GM21381 (cell line): ENCODE measurements around the gene ST8SIA4.
A peak's percentile ranks its signal among the peaks of the same experiment; 100 is the strongest.

Experiments
- ATAC-seq: cut with Tn5 transposase; IDR thresholded peaks from one replicate; pipeline ENCODE4 v1.9.1; 2021; ENCODE audit warnings: mild to moderate bottlenecking, moderate library complexity; ENCODE audit not compliant: unreplicated experiment

The ST8SIA4 gene

DNA sequence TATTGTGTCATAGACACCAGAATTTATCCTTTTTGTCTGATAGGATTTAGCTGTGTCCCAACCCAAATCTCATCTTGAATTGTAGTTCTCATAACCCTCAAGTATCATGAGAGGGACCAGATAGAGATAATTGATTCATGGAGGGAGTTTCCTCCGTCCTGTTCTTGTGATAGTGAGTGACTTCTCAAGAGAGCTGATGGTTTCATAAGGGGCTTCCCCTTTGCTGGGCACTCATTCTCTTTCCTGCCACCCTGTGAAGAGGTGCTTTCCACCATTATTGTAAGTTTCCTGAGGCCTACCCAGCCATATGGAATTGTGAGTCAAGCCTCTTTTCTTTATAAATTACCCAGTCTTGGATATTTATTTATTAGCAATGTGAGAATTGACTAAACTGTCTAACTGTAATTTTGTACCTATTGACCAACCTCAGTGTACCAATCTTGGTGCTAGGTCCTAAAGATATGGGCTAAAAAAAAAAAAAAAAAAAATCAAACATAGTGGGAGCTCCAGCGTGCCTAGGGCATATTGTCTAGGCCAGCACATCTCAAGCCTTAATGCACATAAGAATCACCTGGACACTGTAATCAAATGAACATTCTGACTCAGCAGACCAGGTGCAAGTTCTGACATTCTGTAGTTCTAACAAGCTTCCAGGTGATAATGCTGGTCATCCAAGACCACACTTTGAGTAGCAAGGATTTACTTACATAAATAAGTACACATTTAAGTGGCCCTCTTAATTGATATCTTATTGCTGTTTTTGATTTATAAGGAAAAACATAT, 30.5 kb downstream of the ST8SIA4 start:
- ATAC-seq = no peak

DNA sequence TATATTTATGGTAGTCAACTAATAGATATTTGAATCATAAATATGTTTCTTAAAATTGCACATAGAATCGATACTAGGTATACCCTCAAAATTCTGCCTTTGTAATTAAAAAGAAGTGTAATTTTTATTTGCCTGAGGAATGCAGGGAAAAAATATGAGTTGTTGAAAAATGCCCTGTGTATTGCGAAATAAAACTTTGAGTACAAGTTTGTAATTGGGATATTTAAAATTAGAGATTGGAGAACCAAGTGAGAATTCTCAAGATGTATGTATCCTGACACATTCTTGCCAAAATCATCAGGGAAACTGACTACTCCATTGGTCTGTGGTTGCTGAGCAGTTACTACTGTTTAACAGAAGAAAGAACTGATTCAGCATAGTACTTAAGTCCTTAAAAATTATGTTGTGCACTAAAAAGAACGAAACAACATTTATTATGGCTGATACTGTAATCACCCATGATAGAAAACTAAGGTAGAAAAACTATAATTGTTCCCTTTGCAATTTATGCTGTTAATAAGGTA, 36.0 kb downstream of the ST8SIA4 start:
- ATAC-seq = no peak

DNA sequence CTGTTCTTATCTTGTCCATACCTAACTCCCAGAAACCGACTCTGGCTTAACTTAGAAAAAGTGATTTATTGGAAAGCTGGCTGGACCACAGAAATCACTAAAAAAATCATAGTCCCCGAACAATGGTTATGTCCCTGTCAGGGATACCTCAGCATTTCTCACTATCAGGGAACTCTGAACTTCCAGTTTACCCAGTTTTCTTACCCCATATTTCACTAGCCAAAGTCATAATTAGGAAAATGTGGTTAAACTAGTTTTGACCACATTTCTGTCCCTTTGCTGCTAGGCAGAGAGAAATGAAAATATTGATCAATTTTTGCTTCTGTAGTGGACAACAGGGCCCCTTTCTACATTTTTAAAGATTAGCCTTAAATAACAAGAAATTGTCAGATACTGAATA, 38.2 kb downstream of the ST8SIA4 start:
- no peak for ATAC-seq

DNA sequence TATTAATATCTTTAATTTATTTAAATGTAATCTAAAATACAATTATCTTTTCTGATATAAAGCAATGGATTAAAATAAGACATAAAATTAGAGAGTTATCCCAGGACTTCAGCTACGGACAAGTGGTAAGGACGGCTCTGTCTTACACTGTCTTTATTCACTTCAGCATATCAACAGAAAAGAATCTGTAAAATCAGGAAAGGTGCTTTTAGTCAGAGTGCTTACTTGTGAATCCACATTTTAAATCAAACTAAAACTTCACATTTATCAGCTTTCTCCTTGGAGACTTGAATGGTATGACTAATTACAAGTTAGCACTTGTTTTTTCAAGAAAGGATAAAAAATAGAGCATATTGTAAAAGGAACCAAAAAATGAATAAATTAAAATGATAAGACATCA, 39.3 kb downstream of the ST8SIA4 start:
- no peak for ATAC-seq

DNA sequence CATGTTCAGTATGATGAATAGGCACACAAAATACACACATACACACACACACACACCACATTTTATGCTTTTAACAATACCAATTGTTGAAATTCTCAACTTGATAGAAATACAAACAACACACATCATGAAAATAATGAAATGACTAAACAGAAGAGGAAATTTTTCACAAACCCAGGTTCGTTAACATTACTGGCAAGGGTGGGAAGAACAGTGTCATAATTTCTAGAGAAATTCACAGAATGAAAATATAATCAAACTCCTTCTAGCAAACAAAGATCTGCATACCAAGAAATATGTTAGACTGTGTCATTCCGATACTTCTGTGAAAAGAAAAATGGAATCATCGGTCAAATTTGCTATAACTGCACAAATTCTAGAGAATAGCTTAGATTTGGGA, 41.9 kb downstream of the ST8SIA4 start:
- ATAC-seq = no peak

DNA sequence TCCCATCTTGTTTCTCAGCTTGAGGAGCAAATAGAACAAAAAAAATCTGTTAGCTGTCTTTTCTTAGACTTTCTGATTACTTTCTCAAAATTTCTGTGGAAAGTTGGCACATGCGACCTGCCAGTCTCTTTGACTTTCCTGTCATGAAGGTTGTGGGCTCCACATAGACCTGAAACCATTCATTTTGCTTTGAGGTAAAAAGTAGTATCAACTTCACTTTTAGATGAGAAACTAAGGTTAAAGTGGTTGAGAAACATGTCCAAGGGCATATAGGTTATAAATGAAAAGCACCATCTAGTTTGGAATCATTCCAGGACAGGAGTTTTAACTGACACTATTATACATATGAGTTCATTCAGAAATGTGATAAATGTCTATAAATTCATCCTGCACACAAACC, 42.7 kb downstream of the ST8SIA4 start:
- ATAC-seq = peak; percentile 65

DNA sequence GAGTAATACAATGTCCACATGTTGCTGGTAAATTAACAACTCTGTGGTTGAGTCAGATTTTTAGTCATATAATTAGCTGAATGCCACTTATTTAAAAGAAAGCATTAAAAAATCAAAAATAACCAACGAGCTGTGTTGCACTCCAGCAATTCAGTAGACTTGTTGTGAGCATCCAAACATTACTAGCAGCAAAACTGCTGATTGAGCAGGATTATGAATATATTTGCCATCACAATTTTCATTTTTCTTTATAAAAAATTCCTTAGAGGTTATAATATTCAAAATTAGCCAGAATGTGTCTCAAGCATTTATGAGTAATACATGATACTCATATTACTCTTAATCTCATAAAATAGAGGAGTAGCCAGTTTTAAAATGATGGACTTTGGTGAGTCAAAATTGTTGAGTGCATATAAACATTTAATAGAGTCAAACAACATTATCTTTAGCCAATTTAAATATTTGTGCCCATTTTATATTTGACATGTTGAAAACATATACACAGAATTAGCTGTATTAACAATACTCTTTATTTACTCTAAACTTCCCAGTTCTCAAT, 44.0 kb downstream of the ST8SIA4 start:
- ATAC-seq = no peak

DNA sequence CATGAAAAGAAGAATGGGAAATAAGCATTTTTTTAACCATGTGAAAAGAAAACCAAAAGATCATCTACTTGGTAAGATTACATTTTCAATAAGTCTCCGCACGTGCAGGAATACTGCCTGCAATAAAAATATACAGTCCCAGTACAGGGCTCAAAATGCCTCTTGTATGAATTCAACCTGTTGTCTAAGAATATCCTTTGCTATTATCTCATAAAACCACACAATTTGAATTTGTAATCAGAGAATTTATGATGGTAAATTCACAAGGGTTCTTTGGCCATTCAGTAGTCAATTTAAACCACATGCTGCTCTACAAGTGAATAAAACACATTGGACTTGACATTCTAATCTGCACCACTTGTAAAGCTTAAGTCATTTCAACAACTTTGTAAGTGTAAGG, 46.6 kb downstream of the ST8SIA4 start:
- no peak for ATAC-seq

DNA sequence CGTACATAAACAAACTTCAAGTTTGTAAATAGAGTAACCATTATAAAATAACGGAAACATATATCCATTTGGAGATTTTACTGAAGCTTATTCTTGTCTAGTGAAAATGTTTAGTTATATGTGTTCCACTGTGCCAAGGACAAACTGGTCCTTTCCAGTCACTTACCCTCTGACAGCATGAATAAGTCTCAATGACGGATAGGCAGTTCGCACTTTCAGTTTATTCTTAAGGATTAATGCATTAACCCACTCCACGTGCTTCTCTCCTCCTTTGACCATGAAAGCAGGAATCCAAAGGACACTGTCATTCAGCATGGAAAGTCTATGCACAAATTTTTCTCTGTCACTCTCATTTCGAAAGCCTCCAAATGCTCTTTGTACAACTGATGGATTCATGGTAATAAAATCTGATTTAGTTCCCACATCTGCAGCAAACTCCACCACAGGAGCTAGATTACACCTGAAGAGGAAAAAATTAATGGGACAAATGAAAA, 47.1 kb downstream of the ST8SIA4 start:
- ATAC-seq = no peak

DNA sequence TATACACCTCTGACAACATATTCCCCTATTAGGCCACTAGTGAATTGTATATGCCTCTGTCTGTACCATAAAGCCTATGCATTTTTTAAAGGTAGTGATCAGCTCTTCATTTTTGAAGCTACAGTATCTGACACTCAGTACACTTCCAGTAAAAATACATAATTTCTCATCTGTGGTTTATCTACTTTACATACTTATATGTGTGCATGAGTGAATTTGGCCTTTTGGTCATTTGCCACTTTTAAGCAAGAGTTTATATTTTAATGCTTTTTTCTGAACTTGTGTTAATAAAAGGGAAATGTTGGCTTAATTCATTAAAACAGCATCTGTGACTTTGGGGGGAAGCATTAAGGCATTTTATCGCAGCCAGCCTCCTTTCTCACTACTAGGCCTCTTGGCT, 47.8 kb downstream of the ST8SIA4 start:
- no peak for ATAC-seq

DNA sequence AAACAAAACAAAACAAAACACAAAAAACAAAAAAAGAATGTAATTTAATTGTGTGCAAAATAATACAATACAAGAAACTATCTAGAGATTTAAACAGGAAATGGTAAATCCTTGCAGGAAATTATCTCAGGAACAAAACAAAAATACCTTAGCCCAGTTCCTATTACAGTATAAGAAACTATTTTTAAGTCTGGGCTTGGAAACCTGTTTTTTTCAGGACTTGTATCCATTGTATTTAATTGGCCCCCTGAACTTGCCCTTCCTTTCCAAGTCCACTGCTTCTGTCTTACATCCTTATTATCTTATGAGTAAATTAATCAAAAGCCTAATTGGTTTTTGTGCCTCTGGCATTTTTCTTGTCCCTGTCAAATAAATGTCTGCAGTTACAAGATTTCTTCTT, 48.5 kb downstream of the ST8SIA4 start:
- no peak for ATAC-seq

DNA sequence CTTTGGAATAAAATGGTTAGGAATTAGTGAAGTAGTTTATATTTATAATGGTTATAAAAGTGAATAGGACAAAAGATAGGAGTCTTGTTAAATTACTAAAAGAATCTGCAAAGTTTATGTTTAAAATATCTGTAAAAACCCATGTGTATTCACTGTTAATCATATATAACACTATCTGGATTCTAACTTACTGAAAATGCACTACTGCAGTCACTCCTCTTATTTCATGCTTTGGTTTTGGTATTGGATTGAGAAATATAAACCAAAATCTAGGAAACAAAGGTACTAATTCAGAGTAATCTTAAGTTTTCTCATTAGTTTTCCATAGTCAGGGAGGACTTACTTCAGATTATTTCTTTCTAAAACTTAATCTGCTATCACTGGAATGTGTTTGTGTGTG, 49.5 kb downstream of the ST8SIA4 start:
- ATAC-seq = no peak

DNA sequence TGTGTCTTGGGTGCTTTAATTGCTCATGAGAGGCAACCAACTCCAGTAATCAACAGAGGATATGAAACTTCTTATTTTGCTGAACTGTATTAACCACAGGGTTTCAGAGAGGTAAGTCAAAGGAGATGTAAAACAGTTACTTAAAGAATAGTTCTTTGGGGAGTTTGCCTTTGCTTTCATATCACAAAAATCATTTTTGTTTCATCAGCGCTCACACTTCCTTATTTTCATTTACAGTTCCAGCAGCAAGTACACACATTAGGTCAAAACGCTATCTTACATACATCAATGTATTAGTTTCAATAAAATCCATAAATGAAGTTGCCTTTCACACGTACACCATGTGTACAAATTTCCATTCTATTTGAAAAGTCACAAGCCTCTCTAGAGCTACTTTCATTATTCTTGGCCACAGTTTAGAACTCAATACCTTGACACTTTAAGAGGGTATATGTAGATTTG, 50.1 kb downstream of the ST8SIA4 start:
- peak; percentile 96 for ATAC-seq

DNA sequence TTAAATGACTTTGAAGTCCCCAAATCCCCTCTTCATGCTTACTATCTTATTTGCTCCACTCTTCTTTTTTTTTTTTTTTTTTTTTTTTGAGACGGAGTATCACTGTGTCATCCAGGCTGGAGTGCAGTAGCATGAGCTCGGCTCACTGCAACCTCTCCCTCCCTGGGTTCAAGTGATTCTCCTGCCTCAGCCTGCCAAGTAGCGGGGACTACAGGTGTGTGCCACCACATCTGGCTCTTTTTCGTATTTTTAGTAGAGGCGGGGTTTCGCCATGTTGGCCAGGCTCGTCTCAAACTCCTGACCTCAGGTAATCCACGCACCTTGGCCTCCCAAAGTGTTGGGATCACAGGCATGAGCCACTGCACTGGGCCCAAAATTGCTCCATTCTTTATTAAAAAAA, 51.0 kb downstream of the ST8SIA4 start:
- ATAC-seq = no peak

DNA sequence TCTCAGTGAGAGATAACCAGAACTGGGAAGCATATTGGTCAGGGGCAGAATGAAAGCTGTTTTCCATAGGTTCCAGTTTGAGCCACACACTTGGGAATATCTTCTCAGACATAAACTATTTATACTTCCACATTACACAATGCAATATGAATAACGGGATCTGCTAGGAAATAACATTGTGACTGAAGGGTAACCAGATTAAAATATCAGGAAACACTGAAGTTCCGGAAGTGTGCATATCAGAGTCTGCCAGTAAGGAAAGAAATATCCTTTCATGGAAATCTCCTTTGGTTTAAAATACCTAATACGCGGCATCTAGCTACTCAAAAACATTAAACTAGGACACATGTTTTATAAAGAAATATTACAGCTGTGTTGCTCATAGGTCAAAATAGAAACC, 56.3 kb downstream of the ST8SIA4 start:
- no peak for ATAC-seq

DNA sequence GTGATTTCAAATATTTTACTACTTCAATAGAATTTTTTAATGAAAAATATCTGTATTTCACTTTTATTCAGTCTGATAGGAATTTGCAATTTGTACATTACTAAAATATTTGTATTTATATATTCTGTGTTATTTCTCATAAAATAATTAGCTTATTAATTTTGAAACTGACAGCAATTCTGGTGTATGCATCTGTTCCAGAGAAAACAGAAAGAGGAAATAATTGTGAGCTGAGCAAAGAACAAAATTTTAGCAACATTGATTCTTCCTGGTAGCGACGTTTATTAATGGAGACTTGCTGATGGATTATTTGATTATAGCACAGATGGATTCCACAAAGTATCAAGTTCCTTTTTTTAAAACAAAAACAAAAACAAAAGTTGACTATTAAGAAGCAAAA, 61.0 kb downstream of the ST8SIA4 start:
- no peak for ATAC-seq

DNA sequence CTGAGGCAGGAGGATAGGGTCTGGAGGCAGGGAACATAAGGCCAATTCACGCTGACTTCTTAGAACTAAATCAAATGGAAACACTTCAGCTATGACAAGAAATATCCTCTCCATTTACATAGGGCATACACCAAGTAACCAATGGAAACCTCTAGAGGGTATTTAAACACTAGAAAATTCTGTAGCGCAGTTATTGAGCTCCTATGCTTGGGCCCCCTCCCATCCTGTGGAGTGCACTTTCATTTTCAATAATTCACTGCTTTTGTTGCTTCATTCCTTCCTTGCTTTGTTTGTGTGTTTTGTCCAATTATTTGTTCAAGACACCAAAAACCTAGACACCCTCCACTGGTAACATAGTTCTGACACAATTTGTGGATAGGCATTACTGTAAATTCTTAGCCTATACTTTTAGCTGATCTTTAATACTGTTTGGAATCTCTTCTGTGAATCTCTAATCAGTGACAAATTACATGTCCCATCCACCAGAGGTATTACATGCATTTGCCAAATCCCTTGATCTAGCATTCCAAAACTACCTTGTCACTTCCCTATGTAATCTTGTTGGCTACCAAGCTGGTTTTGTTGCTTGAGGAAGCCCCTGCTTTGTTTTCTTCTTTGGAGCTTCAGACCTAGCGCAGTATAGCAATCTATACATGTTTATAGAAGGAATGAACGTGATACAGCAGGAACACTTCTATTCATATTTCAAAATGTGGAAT, 61.6 kb downstream of the ST8SIA4 start:
- peak; percentile 36 for ATAC-seq

DNA sequence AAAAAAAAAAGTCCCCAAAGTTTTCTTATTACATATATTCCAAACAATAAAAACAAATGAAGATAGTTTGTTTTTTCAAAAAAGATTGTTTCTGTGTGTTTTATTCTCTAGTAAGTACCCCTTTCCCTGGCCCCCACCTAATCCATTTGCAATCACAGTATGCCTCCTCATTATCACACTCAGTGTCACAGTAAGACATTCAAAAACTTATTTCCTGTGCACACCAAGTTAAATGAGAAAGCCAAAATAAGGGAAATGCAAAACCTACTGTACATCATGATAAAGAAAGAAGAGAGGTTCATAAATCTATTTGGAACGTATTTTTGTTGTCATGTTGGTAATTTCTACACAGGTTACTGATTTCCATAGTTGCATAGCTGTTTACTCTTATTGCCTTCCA, 62.3 kb downstream of the ST8SIA4 start:
- peak; percentile 29 for ATAC-seq

DNA sequence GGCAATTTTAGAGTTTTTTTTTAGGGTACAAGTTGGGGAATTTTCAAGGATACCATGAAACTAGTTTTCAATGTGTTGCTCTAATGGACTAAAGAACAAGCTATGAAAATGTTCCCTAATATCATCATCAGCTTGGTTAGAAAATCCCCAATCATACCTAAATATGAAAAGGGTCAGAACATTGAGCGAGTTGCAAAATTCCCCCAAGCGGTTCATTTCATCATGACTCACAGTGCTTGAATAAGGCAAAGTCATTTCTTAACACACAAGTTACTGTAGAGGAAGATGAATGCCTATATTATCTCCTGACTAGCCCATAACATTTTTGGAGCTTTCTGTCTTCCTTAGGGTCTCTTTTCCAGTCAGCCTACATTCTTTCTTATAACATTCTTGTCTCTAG, 62.7 kb downstream of the ST8SIA4 start:
- ATAC-seq = peak; percentile 69

DNA sequence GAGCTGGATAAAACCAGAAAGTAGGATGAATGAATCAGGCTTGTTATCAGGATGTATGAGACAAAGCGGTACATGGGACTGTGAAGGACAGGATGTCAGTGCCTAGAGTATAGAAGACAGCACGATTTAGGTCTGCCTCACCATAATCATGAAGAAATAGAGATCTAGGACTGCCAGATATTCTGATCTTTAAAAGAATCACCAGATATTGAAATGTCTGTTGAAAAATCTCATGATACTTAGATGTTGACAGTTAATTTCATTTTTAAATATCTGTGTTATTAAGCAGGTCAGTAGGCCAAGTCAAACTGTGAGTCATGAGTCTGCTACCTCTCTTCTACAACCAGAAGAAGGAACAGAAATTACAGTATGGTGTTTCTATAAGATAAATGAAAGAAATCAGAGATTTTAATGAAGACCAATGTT, 65.0 kb downstream of the ST8SIA4 start:
- ATAC-seq = no peak

DNA sequence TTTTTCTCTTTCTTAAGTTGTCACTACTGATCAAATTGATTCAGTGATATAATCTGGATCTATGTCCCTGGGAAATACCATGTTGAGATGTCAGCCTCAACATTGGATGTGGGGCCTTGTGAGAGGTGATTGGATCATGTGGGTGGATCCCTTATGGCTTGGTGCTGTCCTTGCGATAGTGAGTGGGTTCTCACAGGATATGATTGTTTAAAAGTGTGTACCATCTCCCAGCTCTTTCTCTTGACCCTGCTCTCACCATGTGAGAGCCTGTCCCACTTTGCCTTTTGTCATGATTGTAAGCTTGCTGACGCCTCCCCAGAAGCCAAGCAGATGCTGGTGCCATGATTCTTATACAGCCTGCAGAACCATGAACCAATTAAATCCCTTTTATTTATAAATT, 68.6 kb downstream of the ST8SIA4 start:
- no peak for ATAC-seq
